Progenitor cell of endocrine pancreas (in vitro differentiated cells): ENCODE measurements around the gene RAB25. TPM values are rescaled to one million over a fixed set of nuclear protein-coding genes. Genes with fewer than 3 reads are reported as not detected.

Experiments
- DNase-seq: peaks from one replicate; pipeline ENCODE4 v3.0.0; 2021; ENCODE audit warnings: low spot score; ENCODE audit not compliant: unreplicated experiment
- H3K27ac Mint-ChIP-seq: 2 replicates; pipeline ENCODE4 v1.8.0; 2021; ENCODE audit warnings: mild to moderate bottlenecking, moderate library complexity, mixed read lengths
- H3K27me3 Mint-ChIP-seq: 2 replicates; pipeline ENCODE4 v1.8.0; 2021; ENCODE audit warnings: mixed read lengths
- H3K36me3 Mint-ChIP-seq: 2 replicates; pipeline ENCODE4 v1.8.0; 2022; ENCODE audit warnings: mixed read lengths; ENCODE audit not compliant: insufficient read depth
- H3K4me1 Mint-ChIP-seq: 2 replicates; pipeline ENCODE4 v1.8.0; 2021; ENCODE audit warnings: low read depth, mixed read lengths
- H3K4me3 Mint-ChIP-seq: 2 replicates; pipeline ENCODE4 v1.8.0; 2021; ENCODE audit warnings: low read depth, mild to moderate bottlenecking, moderate library complexity, mixed read lengths
- H3K9me3 Mint-ChIP-seq: 2 replicates; pipeline ENCODE4 v1.8.0; 2021; ENCODE audit warnings: low read depth, mixed read lengths
- CTCF ChIP-seq: fragments of 200-600 bp; sonication (generic); IDR thresholded peaks from one replicate; pipeline ENCODE4 v1.5.0; 2021; ENCODE audit warnings: antibody characterized with exemption, mild to moderate bottlenecking; ENCODE audit not compliant: unreplicated experiment
- total RNA-seq: library from RNA; stranded (reverse); gene quantifications from 2 replicates; pipeline ENCODE4 v1.2.1, GENCODE V29; 2021

The RAB25 gene
- total RNA-seq, 1 donor from 2014 or later: 93.8 TPM

GRCh38 chr1:156108664-156109241 is 47.8 kb downstream of the RAB25 start:
- DNase-seq: no peak
- no peaks in the 10 kb centered on the region for H3K9me3 Mint-ChIP-seq
- no peak overlapping the region for H3K4me3 Mint-ChIP-seq
- peaks cover 3% of the 10 kb centered on the region for H3K27me3 Mint-ChIP-seq
- no peak overlapping the region for H3K27ac Mint-ChIP-seq
- TF ChIP-seq CTCF: no peak
- H3K4me1 Mint-ChIP-seq: peaks cover 28% of the 10 kb centered on the region
- H3K36me3 Mint-ChIP-seq: peaks cover 4% of the 10 kb centered on the region

- Mint-ChIP-seq H3K4me1 (peaks cover 19% of the 10 kb centered on the region), H3K9me3 (no peaks in the 10 kb centered on the region), H3K36me3 (peaks cover 5% of the 10 kb centered on the region), H3K4me3 (no peak overlapping the region), H3K27me3 (peaks cover 8% of the 10 kb centered on the region), H3K27ac (no peak overlapping the region)
- TF ChIP-seq CTCF: no peak
- no peak for DNase-seq
Measured at GRCh38 chr1:156110252-156110651, 49.3 kb downstream of the RAB25 start.

- no peaks in the 10 kb centered on the region for H3K9me3 Mint-ChIP-seq
- no peak overlapping the region for H3K4me3 Mint-ChIP-seq
- peaks cover 9% of the 10 kb centered on the region for H3K36me3 Mint-ChIP-seq
- DNase-seq: no peak
- no peak overlapping the region for H3K27ac Mint-ChIP-seq
- TF ChIP-seq CTCF: no peak
- H3K27me3 Mint-ChIP-seq: peaks cover 8% of the 10 kb centered on the region
- peaks cover 16% of the 10 kb centered on the region for H3K4me1 Mint-ChIP-seq
Measured at GRCh38 chr1:156111355-156111962, 50.5 kb downstream of the RAB25 start.

GRCh38 chr1:156112276-156113137 is 51.5 kb downstream of the RAB25 start:
- H3K4me1 Mint-ChIP-seq: peaks cover 12% of the 10 kb centered on the region
- peaks cover 8% of the 10 kb centered on the region for H3K27me3 Mint-ChIP-seq
- H3K27ac Mint-ChIP-seq: no peak overlapping the region
- peaks cover 10% of the 10 kb centered on the region for H3K36me3 Mint-ChIP-seq
- no peak for DNase-seq
- no peak overlapping the region for H3K4me3 Mint-ChIP-seq
- no peaks in the 10 kb centered on the region for H3K9me3 Mint-ChIP-seq
- TF ChIP-seq CTCF: no peak

- Mint-ChIP-seq H3K9me3 (no peaks in the 10 kb centered on the region), H3K27ac (no peak overlapping the region), H3K4me3 (no peak overlapping the region), H3K4me1 (peaks cover 16% of the 10 kb centered on the region), H3K27me3 (peaks cover 8% of the 10 kb centered on the region), H3K36me3 (peaks cover 12% of the 10 kb centered on the region)
- no peak for TF ChIP-seq CTCF
- DNase-seq: no peak
Measured at GRCh38 chr1:156113282-156113950, 52.5 kb downstream of the RAB25 start.
